PC-3 (cell line): ENCODE results near the gene SRRD.

Experiments used
- EZH2 ChIP-seq: fragments of 300-600 bp; sonication (generic); IDR thresholded peaks from one replicate; pipeline ENCODE4 v1.6.1; 2017; ENCODE audit warnings: antibody characterized with exemption, mild to moderate bottlenecking, low read length; ENCODE audit not compliant: unreplicated experiment
- TF ChIP-seq, protein P1 (sequence below): fragments of 300-600 bp; sonication (generic); conservative IDR thresholded peaks from 2 replicates; pipeline ENCODE4 v1.5.1; 2017; ENCODE audit warnings: antibody characterized with exemption, low read depth, mild to moderate bottlenecking, low read length

DNA sequence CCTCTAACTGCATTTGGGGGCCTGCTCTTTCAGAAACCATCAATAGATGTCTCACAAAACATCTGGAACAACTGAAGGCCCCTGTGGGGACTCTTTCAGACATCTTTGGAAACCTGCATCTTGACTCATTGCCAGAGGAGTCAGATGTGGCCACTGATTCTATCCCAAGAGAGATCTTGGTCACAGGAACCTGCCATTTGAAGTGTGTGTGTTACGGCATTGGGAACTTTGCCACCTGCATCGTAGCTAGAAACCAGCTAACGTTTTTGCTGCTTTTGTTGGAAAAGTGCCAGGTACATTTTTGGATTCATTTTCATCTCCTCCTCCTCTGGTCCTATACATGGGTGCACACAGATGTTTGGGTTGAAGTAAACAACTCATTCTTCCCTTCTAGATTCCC is 4.3 kb downstream of the SRRD start:
- TF ChIP-seq, protein P1, sequence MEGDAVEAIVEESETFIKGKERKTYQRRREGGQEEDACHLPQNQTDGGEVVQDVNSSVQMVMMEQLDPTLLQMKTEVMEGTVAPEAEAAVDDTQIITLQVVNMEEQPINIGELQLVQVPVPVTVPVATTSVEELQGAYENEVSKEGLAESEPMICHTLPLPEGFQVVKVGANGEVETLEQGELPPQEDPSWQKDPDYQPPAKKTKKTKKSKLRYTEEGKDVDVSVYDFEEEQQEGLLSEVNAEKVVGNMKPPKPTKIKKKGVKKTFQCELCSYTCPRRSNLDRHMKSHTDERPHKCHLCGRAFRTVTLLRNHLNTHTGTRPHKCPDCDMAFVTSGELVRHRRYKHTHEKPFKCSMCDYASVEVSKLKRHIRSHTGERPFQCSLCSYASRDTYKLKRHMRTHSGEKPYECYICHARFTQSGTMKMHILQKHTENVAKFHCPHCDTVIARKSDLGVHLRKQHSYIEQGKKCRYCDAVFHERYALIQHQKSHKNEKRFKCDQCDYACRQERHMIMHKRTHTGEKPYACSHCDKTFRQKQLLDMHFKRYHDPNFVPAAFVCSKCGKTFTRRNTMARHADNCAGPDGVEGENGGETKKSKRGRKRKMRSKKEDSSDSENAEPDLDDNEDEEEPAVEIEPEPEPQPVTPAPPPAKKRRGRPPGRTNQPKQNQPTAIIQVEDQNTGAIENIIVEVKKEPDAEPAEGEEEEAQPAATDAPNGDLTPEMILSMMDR: no peak
- TF ChIP-seq EZH2: no peak
